ENCODE measurements around the gene GALNT6.

The GALNT6 gene

DNA sequence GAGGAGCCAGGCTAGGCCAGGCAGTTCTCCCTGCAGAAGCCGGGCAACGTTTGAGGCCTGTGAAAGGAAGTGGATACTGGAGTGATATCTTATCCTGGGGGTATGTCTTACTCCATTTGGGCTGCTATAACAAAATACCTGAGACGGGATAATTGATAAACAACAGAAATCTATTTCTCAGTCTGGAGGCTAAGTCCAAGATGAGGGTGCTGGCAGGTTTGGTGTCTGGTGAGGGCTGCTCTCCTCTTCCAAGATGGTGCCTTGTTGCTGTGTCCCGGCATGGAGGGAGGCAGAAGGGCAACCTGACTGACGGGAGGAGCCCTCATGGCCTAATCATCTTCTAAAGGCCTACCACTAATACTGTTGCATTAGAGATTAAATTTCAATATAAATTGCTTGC, 15.7 kb upstream of the GALNT6 start:
- no peak for DNase-seq (ENCODE audit: low read depth, low spot score)

DNA sequence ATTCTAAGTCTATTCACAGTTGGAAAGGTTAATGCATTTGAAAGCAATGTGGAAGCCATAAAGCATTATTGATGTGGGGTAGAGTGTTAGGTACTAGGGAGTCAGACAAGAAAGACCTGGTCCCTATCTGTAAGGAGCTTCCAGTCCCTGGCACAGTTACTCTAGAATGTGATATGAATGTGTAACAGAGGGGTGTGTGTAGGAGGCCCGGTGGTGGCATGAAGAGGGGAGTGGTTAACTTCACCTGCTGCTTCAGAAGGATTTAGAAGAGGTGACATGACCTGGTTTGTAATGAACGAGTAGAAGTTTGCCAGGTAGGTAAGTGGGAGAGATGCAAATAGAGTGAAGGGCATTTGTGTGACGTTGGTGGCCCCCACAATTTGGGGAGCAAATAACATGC, 15.1 kb upstream of the GALNT6 start:
- H3K4me3 ChIP-seq (ENCODE audit: low read length) = no peak overlapping the region
- DNase-seq (ENCODE audit: low read depth, low spot score) = no peak

More for the DNA sequence above, 15.7 kb upstream of the GALNT6 start:
- H3K4me3 ChIP-seq (ENCODE audit: low read length) = no peak overlapping the region

- no peak overlapping the region for H3K4me3 ChIP-seq (ENCODE audit: low read length)
- DNase-seq (ENCODE audit: low read depth, low spot score) = no peak
Observed at GRCh38 chr12:51405801-51406207, 14.6 kb upstream of the GALNT6 start.

- no peak for DNase-seq (ENCODE audit: low read depth, low spot score)
- no peak overlapping the region for H3K4me3 ChIP-seq (ENCODE audit: low read length)
Observed at GRCh38 chr12:51404627-51405026, 13.4 kb upstream of the GALNT6 start.

DNA sequence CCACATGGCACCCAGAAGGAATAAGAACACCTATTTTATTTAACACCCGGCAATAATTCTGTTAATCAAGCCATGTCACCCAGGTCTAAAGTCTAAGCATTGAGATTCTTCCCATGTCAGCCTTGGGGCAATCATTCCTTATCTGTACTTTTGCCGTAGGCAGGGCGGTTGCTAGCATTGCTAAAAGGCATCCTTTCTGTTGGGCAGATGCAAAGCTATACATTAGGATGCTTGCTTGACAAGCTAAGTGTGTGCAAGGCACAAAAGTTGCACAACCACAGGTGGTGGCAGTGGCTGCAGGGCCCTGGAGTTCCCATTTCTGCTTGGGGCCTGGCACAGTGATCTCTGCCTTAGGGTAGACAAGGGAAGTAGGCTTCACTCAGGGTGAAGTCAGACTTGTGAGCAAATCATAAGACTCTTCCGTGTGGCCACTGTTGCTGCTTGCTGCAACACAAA, 12.5 kb upstream of the GALNT6 start:
- H3K4me3 ChIP-seq (ENCODE audit: low read length) = no peak overlapping the region
- DNase-seq (ENCODE audit: low read depth, low spot score) = no peak

DNA sequence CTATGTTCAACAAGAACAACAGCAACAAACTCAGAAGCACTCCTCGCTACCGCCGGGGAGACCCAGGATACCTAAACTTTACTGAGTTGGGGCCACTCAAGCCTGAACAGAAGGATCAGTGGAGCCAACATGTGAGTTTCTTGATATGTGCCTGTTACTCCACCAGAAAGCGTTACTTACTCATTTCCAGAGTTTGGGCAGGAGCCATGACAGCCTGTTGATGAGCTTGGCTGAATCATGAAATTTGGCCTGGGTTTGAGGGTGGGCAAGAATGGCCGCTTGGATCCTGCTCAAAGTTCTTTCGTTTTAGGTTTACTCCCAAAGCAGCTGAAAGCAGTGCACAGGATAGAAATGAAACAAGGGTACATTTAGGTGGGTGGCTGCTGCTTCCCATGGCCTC, 12.0 kb upstream of the GALNT6 start:
- DNase-seq (ENCODE audit: low read depth, low spot score) = no peak
- H3K4me3 ChIP-seq (ENCODE audit: low read length) = no peak overlapping the region

DNA sequence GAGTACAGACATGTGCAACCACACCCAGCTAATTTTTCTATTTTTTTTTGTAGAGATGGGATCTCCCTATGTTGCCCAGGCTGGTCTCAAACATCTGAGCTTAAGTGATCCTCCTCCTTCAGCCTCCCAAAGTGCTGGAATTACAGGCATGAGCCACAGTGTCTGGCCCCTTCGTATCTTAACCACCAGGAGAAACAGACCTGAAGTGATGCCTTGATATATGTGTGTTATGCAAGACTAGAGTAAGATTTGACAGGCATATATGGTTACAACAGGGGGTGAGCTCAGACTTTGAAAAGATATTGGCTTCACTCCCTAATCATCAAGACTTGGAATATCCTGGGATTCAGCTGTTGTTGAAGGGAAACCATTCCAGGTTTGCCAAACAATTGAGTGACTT, 10.7 kb upstream of the GALNT6 start:
- no peak overlapping the region for H3K4me3 ChIP-seq (ENCODE audit: low read length)
- DNase-seq (ENCODE audit: low read depth, low spot score) = no peak

DNA sequence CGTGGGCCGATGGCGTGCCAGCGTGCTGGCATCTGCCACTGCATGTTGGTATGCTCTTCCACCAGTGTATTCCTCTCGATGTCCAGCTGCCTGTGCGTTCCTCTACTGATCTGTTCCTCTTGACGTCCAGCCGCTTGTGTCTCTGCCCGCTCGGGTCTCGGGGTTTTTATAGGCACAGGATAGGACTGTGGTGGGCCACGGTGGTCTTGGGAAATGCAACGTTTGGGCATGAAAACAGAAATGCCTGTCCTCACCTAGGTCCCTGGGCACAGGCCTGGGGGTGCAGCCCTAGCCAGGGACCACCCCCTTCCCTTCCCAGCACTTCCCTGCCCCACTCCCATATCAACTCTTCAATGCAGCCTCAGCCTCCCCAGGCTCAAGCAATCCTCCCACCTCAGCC, 10.3 kb upstream of the GALNT6 start:
- H3K4me3 ChIP-seq (ENCODE audit: low read length) = no peak overlapping the region
- DNase-seq (ENCODE audit: low read depth, low spot score) = no peak

- no peak for DNase-seq (ENCODE audit: low read depth, low spot score)
- no peak overlapping the region for H3K4me3 ChIP-seq (ENCODE audit: low read length)
Observed at GRCh38 chr12:51401020-51401419, 9.8 kb upstream of the GALNT6 start.

GRCh38 chr12:51399891-51400290, 8.7 kb upstream of the GALNT6 start:
- no peak overlapping the region for H3K4me3 ChIP-seq (ENCODE audit: low read length)
- DNase-seq (ENCODE audit: low read depth, low spot score) = no peak

GRCh38 chr12:51397670-51398069, 6.5 kb upstream of the GALNT6 start:
- no peak overlapping the region for H3K4me3 ChIP-seq (ENCODE audit: low read length)

GRCh38 chr12:51395283-51396230, 4.4 kb upstream of the GALNT6 start:
- H3K4me3 ChIP-seq (ENCODE audit: low read length) = peak overlapping the region; percentile 31
- DNase-seq (ENCODE audit: low read depth, low spot score) = peak; percentile 32

More at GRCh38 chr12:51397670-51398069, 6.5 kb upstream of the GALNT6 start:
- no peak for DNase-seq (ENCODE audit: low read depth, low spot score)

- peak; percentile 42 for DNase-seq (ENCODE audit: low read depth, low spot score)
- no peak overlapping the region for H3K4me3 ChIP-seq (ENCODE audit: low read length)
Observed at GRCh38 chr12:51393676-51394545, 2.7 kb upstream of the GALNT6 start.

DNA sequence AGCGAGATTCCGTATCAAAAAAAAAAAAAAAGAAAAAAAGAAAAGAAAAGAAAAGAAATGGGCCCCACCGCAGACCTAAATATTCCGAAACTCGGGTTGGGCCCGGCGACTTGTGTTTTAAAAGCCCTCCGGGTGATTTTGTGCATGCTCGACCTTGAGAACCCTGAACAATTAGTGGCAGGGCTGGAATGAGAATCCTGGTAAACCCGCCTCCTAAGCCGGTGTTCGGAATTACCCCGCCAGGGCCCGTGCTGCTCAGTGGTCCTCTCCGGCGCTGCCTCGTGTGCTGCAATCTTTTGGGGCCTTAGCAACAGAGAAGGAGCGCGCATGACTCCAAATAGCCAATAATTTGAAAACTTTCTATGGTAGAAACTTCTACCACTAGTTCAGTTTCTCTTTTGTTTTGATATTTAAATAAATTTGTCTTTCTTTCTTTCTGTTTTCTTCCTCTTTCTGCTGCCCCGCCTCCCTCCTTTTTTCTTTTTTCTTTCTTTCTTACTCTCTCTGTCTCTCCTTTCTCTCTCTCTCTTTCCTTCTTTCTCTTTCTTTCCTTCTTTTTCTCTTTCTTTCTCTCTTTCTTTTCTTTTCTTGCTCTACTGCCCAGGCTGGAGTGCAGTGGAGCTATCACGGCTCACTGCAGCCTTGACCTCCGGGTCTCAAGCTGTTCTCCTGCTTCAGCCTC, 1.5 kb upstream of the GALNT6 start:
- DNase-seq (ENCODE audit: low read depth, low spot score) = no peak
- H3K4me3 ChIP-seq (ENCODE audit: low read length) = no peak overlapping the region

DNA sequence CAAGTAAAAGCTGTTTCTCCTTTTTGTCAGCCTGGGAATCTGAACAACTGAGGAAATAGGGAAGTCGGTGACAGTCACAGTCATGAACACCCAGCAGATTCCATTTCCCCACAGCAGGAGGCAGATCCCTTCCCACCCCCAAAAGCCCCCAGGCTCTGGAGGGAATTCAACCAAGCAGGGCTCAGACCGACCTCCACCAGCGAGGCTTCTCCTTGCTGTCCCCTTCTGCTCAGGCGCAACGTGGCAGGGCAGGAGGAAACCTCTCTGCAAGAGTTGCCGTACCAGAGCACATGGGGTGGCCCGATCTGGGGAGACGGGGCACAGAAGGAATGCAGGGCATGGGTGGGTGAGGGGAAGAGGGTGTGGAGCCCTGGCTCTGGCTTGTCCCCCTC, 319 bp downstream of the GALNT6 start:
- no peak for DNase-seq (ENCODE audit: low read depth, low spot score)
- peak overlapping the region; percentile 76 for H3K4me3 ChIP-seq (ENCODE audit: low read length)

- DNase-seq (ENCODE audit: low read depth, low spot score) = no peak
- peak overlapping the region; percentile 76 for H3K4me3 ChIP-seq (ENCODE audit: low read length)
Observed at GRCh38 chr12:51390457-51390856, 749 bp downstream of the GALNT6 start.

GRCh38 chr12:51389302-51389999, 1.8 kb downstream of the GALNT6 start:
- peak; percentile 57 for DNase-seq (ENCODE audit: low read depth, low spot score)
- H3K4me3 ChIP-seq (ENCODE audit: low read length) = no peak overlapping the region

DNA sequence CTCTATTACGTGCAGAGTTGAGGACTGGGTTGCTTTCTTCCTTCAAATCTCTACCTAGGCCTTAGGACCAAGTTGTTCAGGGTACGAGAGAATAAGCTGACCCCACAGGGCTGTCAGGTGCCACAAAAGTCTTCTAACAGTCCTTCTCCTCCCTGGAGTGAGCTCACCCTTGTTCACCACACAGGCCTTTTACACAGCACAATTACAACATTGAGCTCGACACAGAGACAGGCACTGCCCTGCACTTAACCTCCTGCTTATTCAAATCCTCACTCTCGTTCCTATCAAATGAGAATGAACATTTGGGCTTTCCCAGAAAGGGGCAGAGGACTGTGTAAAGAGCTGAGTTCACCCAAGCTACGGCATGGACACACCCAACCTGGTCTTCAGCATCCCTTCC, 2.4 kb downstream of the GALNT6 start:
- no peak for DNase-seq (ENCODE audit: low read depth, low spot score)
- H3K4me3 ChIP-seq (ENCODE audit: low read length) = no peak overlapping the region
